ENCODE measurements around the gene MSL1. TPM values are rescaled to one million over a fixed set of nuclear protein-coding genes. Genes with fewer than 3 reads are reported as not detected.

MSL1 gene
- total and polyA plus RNA-seq, 2 of the 13 experiments (the other 11 are each of a cell fraction or from before 2014, with no cell fraction given) = 63.8 to 88.5 TPM

DNA sequence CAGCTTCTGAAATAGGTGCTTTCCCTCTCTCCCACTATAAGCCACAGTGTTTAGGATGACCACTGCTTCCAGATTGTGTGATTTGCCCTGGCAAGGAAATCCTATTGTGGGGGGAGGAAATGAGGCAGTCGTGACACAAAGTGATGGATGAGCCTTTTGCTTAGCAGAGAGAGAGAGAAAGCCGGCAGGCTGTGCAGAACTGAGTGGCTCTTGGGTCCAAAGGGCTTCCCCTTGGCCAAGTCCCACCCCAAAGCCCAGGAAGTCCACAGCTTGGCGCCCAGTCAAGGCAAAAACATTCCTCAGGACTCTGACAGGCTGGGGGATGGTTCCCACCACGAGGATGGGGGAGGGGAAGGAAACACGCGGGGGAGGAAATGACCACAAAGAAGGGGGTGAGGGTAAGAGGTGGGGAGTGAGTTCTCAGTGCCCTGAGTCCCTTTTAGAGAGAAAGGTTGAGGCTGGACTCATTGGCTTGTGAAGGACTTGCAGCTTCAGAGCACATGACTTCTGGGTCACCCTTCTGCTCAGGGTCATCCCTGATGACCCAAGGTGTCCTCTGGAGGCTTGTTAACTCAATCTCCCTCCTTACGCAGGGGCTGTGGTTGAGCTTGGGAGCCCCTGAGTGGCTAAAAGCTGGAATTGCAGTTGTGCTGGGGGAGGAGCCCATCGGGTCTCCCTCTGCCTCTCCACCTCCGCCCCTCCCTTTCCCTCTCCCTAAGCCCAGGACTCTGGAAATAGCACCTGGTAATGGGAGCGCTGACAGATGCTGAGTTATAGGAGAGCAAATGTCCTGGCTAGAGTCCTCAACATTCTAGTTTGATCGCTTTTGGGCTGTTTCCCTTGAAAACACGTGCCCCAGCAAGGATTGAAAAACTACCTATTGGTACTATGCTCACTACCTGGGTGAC is 10.3 kb upstream of the MSL1 start (continued):
- TF ChIP-seq, protein P1, sequence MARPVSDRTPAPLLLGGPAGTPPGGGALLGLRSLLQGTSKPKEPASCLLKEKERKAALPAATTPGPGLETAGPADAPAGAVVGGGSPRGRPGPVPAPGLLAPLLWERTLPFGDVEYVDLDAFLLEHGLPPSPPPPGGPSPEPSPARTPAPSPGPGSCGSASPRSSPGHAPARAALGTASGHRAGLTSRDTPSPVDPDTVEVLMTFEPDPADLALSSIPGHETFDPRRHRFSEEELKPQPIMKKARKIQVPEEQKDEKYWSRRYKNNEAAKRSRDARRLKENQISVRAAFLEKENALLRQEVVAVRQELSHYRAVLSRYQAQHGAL (CRISPR knock-in tag; IDR thresholded peaks at IDR 0.05; ENCODE audit: not compliant biosample characterization) = no peak
- TF ChIP-seq NFATC3 (CRISPR knock-in tag; IDR thresholded peaks at IDR 0.05) (no peak), TRIM24 (CRISPR knock-in tag; IDR thresholded peaks at IDR 0.05) (no peak), ZNF558 (CRISPR knock-in tag; IDR thresholded peaks at IDR 0.05; ENCODE audit: borderline replicate concordance) (no peak), RFX3 (CRISPR knock-in tag; IDR thresholded peaks at IDR 0.05) (0 out of 2 replicates have a peak, but pooled peaks have one; percentile 29), GTF2F1 (IDR thresholded peaks at IDR 0.05; ENCODE audit: low read length) (no peak), SIX4 (CRISPR knock-in tag; IDR thresholded peaks at IDR 0.05) (0 out of 2 replicates have a peak, but pooled peaks have one; percentile 5), ZNF572 (CRISPR knock-in tag; IDR thresholded peaks at IDR 0.05) (0 out of 2 replicates have a peak, but pooled peaks have one; percentile 84), MXI1 (IDR thresholded peaks at IDR 0.05; ENCODE audit: borderline replicate concordance, low read depth, low read length) (peak; percentile 26; the same call in 1 of the 3 replicates), MAF1 (CRISPR knock-in tag; IDR thresholded peaks at IDR 0.05; ENCODE audit: borderline replicate concordance) (no peak), ZNF468 (CRISPR knock-in tag; IDR thresholded peaks at IDR 0.05) (no peak), SUZ12 (IDR thresholded peaks at IDR 0.05; ENCODE audit: low read depth, low read length) (no peak), CHCHD3 (CRISPR knock-in tag; IDR thresholded peaks at IDR 0.05) (0 out of 2 replicates have a peak, but pooled peaks have one; percentile 58), TBP (CRISPR knock-in tag; IDR thresholded peaks at IDR 0.05) (no peak), NCOA5 (CRISPR knock-in tag; IDR thresholded peaks at IDR 0.05) (no peak), STAT5B (CRISPR knock-in tag; IDR thresholded peaks at IDR 0.05) (peak; percentile 40; the same call in 1 of the 2 replicates), CBX2 (IDR thresholded peaks at IDR 0.05; ENCODE audit: low read depth, low read length) (no peak), CBX2 (CRISPR knock-in tag; IDR thresholded peaks at IDR 0.05; ENCODE audit: low read depth) (no peak), HNRNPUL1 (IDR thresholded peaks at IDR 0.05; ENCODE audit: low read depth, low read length) (no peak)
- TF ChIP-seq, protein P2, sequence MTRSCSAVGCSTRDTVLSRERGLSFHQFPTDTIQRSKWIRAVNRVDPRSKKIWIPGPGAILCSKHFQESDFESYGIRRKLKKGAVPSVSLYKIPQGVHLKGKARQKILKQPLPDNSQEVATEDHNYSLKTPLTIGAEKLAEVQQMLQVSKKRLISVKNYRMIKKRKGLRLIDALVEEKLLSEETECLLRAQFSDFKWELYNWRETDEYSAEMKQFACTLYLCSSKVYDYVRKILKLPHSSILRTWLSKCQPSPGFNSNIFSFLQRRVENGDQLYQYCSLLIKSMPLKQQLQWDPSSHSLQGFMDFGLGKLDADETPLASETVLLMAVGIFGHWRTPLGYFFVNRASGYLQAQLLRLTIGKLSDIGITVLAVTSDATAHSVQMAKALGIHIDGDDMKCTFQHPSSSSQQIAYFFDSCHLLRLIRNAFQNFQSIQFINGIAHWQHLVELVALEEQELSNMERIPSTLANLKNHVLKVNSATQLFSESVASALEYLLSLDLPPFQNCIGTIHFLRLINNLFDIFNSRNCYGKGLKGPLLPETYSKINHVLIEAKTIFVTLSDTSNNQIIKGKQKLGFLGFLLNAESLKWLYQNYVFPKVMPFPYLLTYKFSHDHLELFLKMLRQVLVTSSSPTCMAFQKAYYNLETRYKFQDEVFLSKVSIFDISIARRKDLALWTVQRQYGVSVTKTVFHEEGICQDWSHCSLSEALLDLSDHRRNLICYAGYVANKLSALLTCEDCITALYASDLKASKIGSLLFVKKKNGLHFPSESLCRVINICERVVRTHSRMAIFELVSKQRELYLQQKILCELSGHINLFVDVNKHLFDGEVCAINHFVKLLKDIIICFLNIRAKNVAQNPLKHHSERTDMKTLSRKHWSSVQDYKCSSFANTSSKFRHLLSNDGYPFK (CRISPR knock-in tag; IDR thresholded peaks at IDR 0.05; ENCODE audit: borderline replicate concordance) = peak; percentile 60; the same call in 1 of the 2 replicates
- TF ChIP-seq, protein P3, sequence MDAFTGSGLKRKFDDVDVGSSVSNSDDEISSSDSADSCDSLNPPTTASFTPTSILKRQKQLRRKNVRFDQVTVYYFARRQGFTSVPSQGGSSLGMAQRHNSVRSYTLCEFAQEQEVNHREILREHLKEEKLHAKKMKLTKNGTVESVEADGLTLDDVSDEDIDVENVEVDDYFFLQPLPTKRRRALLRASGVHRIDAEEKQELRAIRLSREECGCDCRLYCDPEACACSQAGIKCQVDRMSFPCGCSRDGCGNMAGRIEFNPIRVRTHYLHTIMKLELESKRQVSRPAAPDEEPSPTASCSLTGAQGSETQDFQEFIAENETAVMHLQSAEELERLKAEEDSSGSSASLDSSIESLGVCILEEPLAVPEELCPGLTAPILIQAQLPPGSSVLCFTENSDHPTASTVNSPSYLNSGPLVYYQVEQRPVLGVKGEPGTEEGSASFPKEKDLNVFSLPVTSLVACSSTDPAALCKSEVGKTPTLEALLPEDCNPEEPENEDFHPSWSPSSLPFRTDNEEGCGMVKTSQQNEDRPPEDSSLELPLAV (CRISPR knock-in tag; conservative IDR thresholded peaks at IDR 0.05; ENCODE audit: low read depth) = no peak
- TF ChIP-seq, protein P4, sequence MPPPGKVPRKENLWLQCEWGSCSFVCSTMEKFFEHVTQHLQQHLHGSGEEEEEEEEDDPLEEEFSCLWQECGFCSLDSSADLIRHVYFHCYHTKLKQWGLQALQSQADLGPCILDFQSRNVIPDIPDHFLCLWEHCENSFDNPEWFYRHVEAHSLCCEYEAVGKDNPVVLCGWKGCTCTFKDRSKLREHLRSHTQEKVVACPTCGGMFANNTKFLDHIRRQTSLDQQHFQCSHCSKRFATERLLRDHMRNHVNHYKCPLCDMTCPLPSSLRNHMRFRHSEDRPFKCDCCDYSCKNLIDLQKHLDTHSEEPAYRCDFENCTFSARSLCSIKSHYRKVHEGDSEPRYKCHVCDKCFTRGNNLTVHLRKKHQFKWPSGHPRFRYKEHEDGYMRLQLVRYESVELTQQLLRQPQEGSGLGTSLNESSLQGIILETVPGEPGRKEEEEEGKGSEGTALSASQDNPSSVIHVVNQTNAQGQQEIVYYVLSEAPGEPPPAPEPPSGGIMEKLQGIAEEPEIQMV (CRISPR knock-in tag; IDR thresholded peaks at IDR 0.05; ENCODE audit: low read depth) = peak; percentile 63; the same call in 1 of the 2 replicates
